ENCODE results near the gene PRPF40B. TPM values are rescaled to one million over a fixed set of nuclear protein-coding genes. Genes with fewer than 3 reads are reported as not detected.

PRPF40B gene
- total and polyA plus RNA-seq, 2 donors (not counting 1 experiment from before 2014, with no cell fraction given), result 11.7 to 23.7 TPM

DNA sequence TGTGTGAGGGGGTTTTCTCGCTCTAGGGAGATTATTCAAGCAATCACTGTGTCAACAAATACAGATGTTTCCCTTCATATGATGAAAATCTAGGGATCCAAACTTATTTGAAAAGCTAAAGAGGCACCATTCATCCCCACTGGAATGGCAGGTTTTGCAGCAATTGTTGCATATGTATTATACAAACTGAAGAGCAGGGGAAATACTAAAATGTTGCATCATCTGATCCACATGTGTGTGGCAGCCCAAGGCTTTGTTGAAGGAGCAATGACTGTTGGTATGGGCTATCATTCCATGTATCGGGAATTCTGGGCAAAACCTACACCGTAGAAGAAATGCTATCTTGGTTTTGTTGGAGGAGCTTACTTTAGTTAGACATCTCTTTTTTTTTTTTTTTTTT lies 4.1 kb upstream of the PRPF40B start:
- Histone ChIP-seq H4K20me1 (ENCODE audit: control insufficient read depth, insufficient read depth, low read length, poor library complexity, severe bottlenecking) (no peaks in the 10 kb centered on the region), H3K36me3 (replicated peaks in 1 of 2; ENCODE audit: control extremely low read depth in 1 of 2, control insufficient read depth in 1 of 2, extremely low read depth in 1 of 2, insufficient read depth in 2 of 2, low read length in 1 of 2) (no peaks in the 10 kb centered on the region), H3K4me3 (ENCODE audit: control extremely low read depth in 1 of 5, extremely low read depth in 1 of 5, insufficient read depth in 1 of 5, low read depth in 2 of 5, low read length in 4 of 5) (no peak overlapping the region), H3K4me1 (ENCODE audit: control insufficient read depth in 2 of 2, insufficient read depth in 2 of 2, low read length in 2 of 2) (peaks cover 11 to 21% of the 10 kb centered on the region in 2 donors), H3K79me2 (ENCODE audit: control insufficient read depth, insufficient read depth, low read length) (no peaks in the 10 kb centered on the region), H2AFZ (ENCODE audit: insufficient read depth, low read depth, low read length, poor library complexity, severe bottlenecking) (no peak overlapping the region), H3K27me3 (replicated peaks in 1 of 4; ENCODE audit: control extremely low read depth in 1 of 4, control insufficient read depth in 3 of 4, insufficient read depth in 4 of 4, low read length in 3 of 4) (peaks cover 0 to 3% (median 0%) of the 10 kb centered on the region in 4 experiments), H3K9me3 (ENCODE audit: control extremely low read depth in 1 of 3, control insufficient read depth in 2 of 3, insufficient read depth in 1 of 3, low read length in 2 of 3) (peaks cover 0 to 1% (median 0%) of the 10 kb centered on the region in 3 donors), H3K4me2 (replicated peaks; ENCODE audit: low read depth, low read length, poor library complexity, severe bottlenecking) (no peak overlapping the region), H3K27ac (ENCODE audit: low read length in 2 of 2) (no peak overlapping the region), H3K9ac (ENCODE audit: low read length) (no peak overlapping the region)
- CTCF ChIA-PET, result interaction anchor here (0.7 kb wide), 1 partner anchor 262 kb away, joined by 3 read pairs; no protein-coding TSS in a partner anchor
- POLR2A ChIA-PET, result interaction anchor here (0.7 kb wide), 1 partner anchor 513 kb away, joined by 6 read pairs; no protein-coding TSS in a partner anchor
- no peak for DNase-seq
- peaks cover 11% of the 10 kb centered on the region for H3K27me3 Mint-ChIP-seq
- no peak for ATAC-seq (ENCODE audit: low read depth)
- intact Hi-C loops (cut with micrococcal nuclease), result no loop called here
- no peak for TF ChIP-seq EZH2 (IDR thresholded peaks at IDR 0.05; ENCODE audit: borderline replicate concordance, insufficient read depth, low read depth, low read length, poor library complexity, severe bottlenecking)
- TF ChIP-seq, protein P1, sequence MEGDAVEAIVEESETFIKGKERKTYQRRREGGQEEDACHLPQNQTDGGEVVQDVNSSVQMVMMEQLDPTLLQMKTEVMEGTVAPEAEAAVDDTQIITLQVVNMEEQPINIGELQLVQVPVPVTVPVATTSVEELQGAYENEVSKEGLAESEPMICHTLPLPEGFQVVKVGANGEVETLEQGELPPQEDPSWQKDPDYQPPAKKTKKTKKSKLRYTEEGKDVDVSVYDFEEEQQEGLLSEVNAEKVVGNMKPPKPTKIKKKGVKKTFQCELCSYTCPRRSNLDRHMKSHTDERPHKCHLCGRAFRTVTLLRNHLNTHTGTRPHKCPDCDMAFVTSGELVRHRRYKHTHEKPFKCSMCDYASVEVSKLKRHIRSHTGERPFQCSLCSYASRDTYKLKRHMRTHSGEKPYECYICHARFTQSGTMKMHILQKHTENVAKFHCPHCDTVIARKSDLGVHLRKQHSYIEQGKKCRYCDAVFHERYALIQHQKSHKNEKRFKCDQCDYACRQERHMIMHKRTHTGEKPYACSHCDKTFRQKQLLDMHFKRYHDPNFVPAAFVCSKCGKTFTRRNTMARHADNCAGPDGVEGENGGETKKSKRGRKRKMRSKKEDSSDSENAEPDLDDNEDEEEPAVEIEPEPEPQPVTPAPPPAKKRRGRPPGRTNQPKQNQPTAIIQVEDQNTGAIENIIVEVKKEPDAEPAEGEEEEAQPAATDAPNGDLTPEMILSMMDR (IDR thresholded peaks at IDR 0.05), result no peak
- no peaks in the 10 kb centered on the region for H3K9me3 Mint-ChIP-seq (ENCODE audit: insufficient read depth)
- H3K4me3 Mint-ChIP-seq, result no peak overlapping the region
- H3K27ac Mint-ChIP-seq, result no peak overlapping the region
- H3K4me1 Mint-ChIP-seq, result peaks cover 19% of the 10 kb centered on the region
- WGBS (ENCODE audit: insufficient coverage), result no CpG with 5 or more reads among the region's 3 CpGs

All from B cell (primary cell).